Measurements from ENCODE around the gene CELF4.

The CELF4 gene

GRCh38 chr18:37332628-37333420 is 232.8 kb downstream of the CELF4 start:
- Histone ChIP-seq H3K27me3 (ENCODE audit: insufficient read depth, low read length, poor library complexity) (peaks cover 13% of the 10 kb centered on the region), H3K27ac (ENCODE audit: low read length) (no peak overlapping the region), H3K4me2 (ENCODE audit: insufficient read depth, low read length) (no peak overlapping the region), H3K4me3 (ENCODE audit: low read depth in 1 of 2, low read length in 2 of 2) (no peak overlapping the region), H4K20me1 (ENCODE audit: insufficient read depth, low read length) (no peaks in the 10 kb centered on the region; the same call in 1 of the 2 replicates), H3K36me3 (ENCODE audit: insufficient read depth, low read length) (no peaks in the 10 kb centered on the region), H3K4me1 (ENCODE audit: insufficient read depth, low read length) (no peaks in the 10 kb centered on the region), H2AFZ (ENCODE audit: low read depth, low read length) (no peak overlapping the region), H3K79me2 (ENCODE audit: insufficient read depth, low read length) (no peaks in the 10 kb centered on the region), H3K9me3 (ENCODE audit: insufficient read depth, low read length, severe bottlenecking) (no peaks in the 10 kb centered on the region), H3K9ac (ENCODE audit: low read depth, low read length) (no peak overlapping the region)
- ATAC-seq (ENCODE audit: insufficient read depth, low read depth): no peak
- no peak for TF ChIP-seq EZH2 (IDR thresholded peaks at IDR 0.05; ENCODE audit: borderline replicate concordance, low read depth, low read length, severe bottlenecking)
- DNase-seq: no peak

GRCh38 chr18:37332219-37332618 is 233.4 kb downstream of the CELF4 start:
- peaks cover 16% of the 10 kb centered on the region for H3K27me3 ChIP-seq (ENCODE audit: insufficient read depth, low read length, poor library complexity)
- DNase-seq: no peak
- ATAC-seq (ENCODE audit: insufficient read depth, low read depth): no peak
- H3K9ac ChIP-seq (ENCODE audit: low read depth, low read length): no peak overlapping the region
- no peaks in the 10 kb centered on the region; the same call in 1 of the 2 replicates for H4K20me1 ChIP-seq (ENCODE audit: insufficient read depth, low read length)
- no peak overlapping the region for H2AFZ ChIP-seq (ENCODE audit: low read depth, low read length)
- H3K79me2 ChIP-seq (ENCODE audit: insufficient read depth, low read length): no peaks in the 10 kb centered on the region
- no peak overlapping the region for H3K4me2 ChIP-seq (ENCODE audit: insufficient read depth, low read length)
- no peak overlapping the region for H3K27ac ChIP-seq (ENCODE audit: low read length)
- no peaks in the 10 kb centered on the region for H3K9me3 ChIP-seq (ENCODE audit: insufficient read depth, low read length, severe bottlenecking)
- no peaks in the 10 kb centered on the region for H3K4me1 ChIP-seq (ENCODE audit: insufficient read depth, low read length)
- no peaks in the 10 kb centered on the region for H3K36me3 ChIP-seq (ENCODE audit: insufficient read depth, low read length)
- no peak overlapping the region for H3K4me3 ChIP-seq (ENCODE audit: low read depth in 1 of 2, low read length in 2 of 2)
- no peak for TF ChIP-seq CTCF (IDR thresholded peaks at IDR 0.05; ENCODE audit: borderline replicate concordance, extremely low read depth, low read length, poor library complexity, severe bottlenecking)
- TF ChIP-seq EZH2 (IDR thresholded peaks at IDR 0.05; ENCODE audit: borderline replicate concordance, low read depth, low read length, severe bottlenecking): no peak

- ATAC-seq (ENCODE audit: insufficient read depth, low read depth) (no peak), DNase-seq (no peak)
- Histone ChIP-seq H3K79me2 (ENCODE audit: insufficient read depth, low read length) (no peaks in the 10 kb centered on the region), H4K20me1 (ENCODE audit: insufficient read depth, low read length) (no peaks in the 10 kb centered on the region; the same call in 1 of the 2 replicates), H3K9me3 (ENCODE audit: insufficient read depth, low read length, severe bottlenecking) (no peaks in the 10 kb centered on the region), H3K36me3 (ENCODE audit: insufficient read depth, low read length) (no peaks in the 10 kb centered on the region), H3K27ac (ENCODE audit: low read length) (no peak overlapping the region), H3K9ac (ENCODE audit: low read depth, low read length) (no peak overlapping the region), H3K27me3 (ENCODE audit: insufficient read depth, low read length, poor library complexity) (peaks cover 24% of the 10 kb centered on the region), H2AFZ (ENCODE audit: low read depth, low read length) (no peak overlapping the region), H3K4me1 (ENCODE audit: insufficient read depth, low read length) (no peaks in the 10 kb centered on the region), H3K4me2 (ENCODE audit: insufficient read depth, low read length) (no peak overlapping the region), H3K4me3 (ENCODE audit: low read depth in 1 of 2, low read length in 2 of 2) (no peak overlapping the region)
- no peak for TF ChIP-seq EZH2 (IDR thresholded peaks at IDR 0.05; ENCODE audit: borderline replicate concordance, low read depth, low read length, severe bottlenecking)
- TF ChIP-seq CTCF (IDR thresholded peaks at IDR 0.05; ENCODE audit: borderline replicate concordance, extremely low read depth, low read length, poor library complexity, severe bottlenecking): no peak
These were observed 235.4 kb downstream of the CELF4 start for GRCh38 chr18:37330173-37330572.

GRCh38 chr18:37328946-37329719 is 236.5 kb downstream of the CELF4 start:
- Histone ChIP-seq H2AFZ (ENCODE audit: low read depth, low read length) (no peak overlapping the region), H3K9me3 (ENCODE audit: insufficient read depth, low read length, severe bottlenecking) (no peaks in the 10 kb centered on the region), H3K36me3 (ENCODE audit: insufficient read depth, low read length) (no peaks in the 10 kb centered on the region), H3K27me3 (ENCODE audit: insufficient read depth, low read length, poor library complexity) (peaks cover 24% of the 10 kb centered on the region), H3K4me1 (ENCODE audit: insufficient read depth, low read length) (no peaks in the 10 kb centered on the region), H3K79me2 (ENCODE audit: insufficient read depth, low read length) (no peaks in the 10 kb centered on the region), H3K27ac (ENCODE audit: low read length) (no peak overlapping the region), H3K9ac (ENCODE audit: low read depth, low read length) (no peak overlapping the region), H3K4me3 (ENCODE audit: low read depth in 1 of 2, low read length in 2 of 2) (no peak overlapping the region), H3K4me2 (ENCODE audit: insufficient read depth, low read length) (no peak overlapping the region), H4K20me1 (ENCODE audit: insufficient read depth, low read length) (no peaks in the 10 kb centered on the region; the same call in 1 of the 2 replicates)
- ATAC-seq (ENCODE audit: insufficient read depth, low read depth) (no peak), DNase-seq (no peak)
- TF ChIP-seq CTCF (IDR thresholded peaks at IDR 0.05; ENCODE audit: borderline replicate concordance, extremely low read depth, low read length, poor library complexity, severe bottlenecking) (no peak), EZH2 (IDR thresholded peaks at IDR 0.05; ENCODE audit: borderline replicate concordance, low read depth, low read length, severe bottlenecking) (no peak)

Measured in DND-41 (cell line).